Measurements from ENCODE around the gene NPPB. TPM values are rescaled to one million over a fixed set of nuclear protein-coding genes. Genes with fewer than 3 reads are reported as not detected.

The NPPB gene
- total RNA-seq, 1 donor from 2014 or later, result not detected

DNA sequence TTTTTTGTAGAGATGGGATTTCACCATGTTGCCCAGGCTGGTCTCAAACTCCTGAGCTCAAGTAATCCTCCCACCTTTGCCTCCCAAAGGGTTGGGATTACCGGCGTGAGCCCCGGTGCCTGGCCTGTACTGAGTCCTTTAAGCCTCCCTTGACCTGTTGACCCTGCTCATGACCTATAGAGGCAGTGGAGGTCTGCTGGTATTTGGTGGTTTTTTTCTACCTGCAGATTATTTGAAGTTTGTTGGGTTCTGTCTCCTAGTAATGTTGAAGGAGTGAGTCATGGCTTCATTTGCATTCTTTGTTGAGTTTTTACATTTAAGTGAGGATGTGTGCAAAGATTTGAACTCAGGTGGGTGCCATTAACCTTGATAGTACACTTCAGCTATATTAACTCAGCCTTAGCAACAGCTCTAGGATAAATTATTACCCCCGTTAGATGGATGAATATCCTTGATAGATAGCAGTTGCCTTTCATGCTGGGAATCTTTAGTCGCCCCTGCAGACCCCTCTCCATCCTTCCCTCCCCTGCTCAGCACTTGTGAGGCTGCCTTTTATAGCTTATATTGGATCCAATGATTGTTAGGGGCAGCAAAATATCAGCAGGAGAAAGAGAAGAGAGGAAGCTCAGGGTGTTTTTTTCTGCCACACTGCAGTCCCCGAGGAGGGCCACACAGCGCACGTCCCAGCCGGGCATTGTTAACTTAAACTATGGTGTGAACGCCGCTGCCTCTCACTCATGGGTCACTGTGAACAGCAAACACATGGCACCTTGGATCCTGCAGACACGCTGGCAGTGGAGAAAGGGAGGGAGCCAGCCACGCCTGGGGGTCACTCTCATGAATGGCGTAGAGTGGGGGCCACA is 14.9 kb upstream of the NPPB start:
- POLR2A ChIA-PET, result no interaction called here
- Mint-ChIP-seq H3K27me3 (peaks cover 18% of the 10 kb centered on the region), H3K27ac (no peak overlapping the region), H3K9me3 (no peaks in the 10 kb centered on the region), H3K4me3 (no peak overlapping the region), H3K4me1 (no peaks in the 10 kb centered on the region), H3K36me3 (ENCODE audit: low read depth) (no peaks in the 10 kb centered on the region)
- no peak for ATAC-seq (ENCODE audit: low read depth)
- intact Hi-C loops (cut with micrococcal nuclease), result no loop called here
- CTCF ChIA-PET, result no interaction called here
- no peak for DNase-seq
- TF ChIP-seq, protein P1, sequence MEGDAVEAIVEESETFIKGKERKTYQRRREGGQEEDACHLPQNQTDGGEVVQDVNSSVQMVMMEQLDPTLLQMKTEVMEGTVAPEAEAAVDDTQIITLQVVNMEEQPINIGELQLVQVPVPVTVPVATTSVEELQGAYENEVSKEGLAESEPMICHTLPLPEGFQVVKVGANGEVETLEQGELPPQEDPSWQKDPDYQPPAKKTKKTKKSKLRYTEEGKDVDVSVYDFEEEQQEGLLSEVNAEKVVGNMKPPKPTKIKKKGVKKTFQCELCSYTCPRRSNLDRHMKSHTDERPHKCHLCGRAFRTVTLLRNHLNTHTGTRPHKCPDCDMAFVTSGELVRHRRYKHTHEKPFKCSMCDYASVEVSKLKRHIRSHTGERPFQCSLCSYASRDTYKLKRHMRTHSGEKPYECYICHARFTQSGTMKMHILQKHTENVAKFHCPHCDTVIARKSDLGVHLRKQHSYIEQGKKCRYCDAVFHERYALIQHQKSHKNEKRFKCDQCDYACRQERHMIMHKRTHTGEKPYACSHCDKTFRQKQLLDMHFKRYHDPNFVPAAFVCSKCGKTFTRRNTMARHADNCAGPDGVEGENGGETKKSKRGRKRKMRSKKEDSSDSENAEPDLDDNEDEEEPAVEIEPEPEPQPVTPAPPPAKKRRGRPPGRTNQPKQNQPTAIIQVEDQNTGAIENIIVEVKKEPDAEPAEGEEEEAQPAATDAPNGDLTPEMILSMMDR (IDR thresholded peaks at IDR 0.05), result no peak

DNA sequence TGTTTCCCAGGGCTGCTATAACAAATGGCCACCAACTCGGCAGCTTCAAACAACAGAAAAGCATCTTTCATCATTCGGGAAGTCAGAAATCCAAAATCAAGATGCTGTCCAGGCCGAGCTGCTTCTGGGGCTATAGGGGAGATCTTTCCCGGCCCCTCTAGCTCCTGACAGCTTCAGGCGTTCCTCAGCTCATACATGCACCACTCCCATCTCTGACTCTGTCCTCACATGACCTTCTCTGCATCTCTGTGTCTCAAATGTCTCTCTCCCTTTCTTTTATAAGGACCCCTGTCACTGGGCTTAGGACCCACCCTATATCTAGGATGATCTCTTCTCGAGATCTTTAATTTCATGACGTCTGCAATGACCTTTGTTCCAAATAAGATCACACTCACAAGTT is 13.8 kb upstream of the NPPB start:
- Mint-ChIP-seq H3K36me3 (ENCODE audit: low read depth) (no peaks in the 10 kb centered on the region), H3K9me3 (no peaks in the 10 kb centered on the region), H3K27ac (no peak overlapping the region), H3K27me3 (peaks cover 20% of the 10 kb centered on the region), H3K4me1 (no peaks in the 10 kb centered on the region), H3K4me3 (no peak overlapping the region)
- ATAC-seq (ENCODE audit: low read depth) (no peak), DNase-seq (no peak)
- intact Hi-C loops (cut with micrococcal nuclease), result no loop called here
- TF ChIP-seq, protein P1 (IDR thresholded peaks at IDR 0.05), result no peak
- ChIA-PET CTCF (no interaction called here), POLR2A (interaction anchor here (0.9 kb wide), 1 partner anchor 38 kb away, joined by 5 read pairs; no protein-coding TSS in a partner anchor)

DNA sequence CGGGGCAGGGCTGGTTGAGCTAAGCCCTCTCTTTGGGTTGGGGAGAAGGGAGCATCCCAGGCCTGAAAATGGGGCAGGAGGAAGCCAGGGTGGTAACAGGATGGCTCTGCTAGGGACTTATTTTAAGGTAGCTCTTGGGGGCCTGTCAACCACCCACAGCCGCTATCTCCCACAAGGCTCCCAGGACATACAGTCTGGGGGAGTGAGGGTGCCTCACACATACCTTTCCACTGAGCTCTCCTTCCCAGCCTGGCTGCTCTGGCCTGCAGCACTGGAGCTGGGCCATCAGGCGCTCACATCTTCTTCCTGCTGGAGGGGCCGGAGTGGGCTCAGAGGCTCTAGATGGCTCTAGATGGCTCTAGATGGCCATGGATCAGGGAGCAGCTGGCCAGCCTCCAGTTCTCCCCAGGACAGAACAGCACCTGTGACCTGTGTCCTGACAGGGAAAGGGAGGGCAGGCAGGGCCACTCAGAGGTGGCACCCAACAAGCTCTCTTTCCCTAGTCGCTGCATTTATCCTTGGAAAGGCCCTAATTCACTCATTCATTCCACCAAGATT is 11.0 kb upstream of the NPPB start:
- H3K4me3 Mint-ChIP-seq, result no peak overlapping the region

DNA sequence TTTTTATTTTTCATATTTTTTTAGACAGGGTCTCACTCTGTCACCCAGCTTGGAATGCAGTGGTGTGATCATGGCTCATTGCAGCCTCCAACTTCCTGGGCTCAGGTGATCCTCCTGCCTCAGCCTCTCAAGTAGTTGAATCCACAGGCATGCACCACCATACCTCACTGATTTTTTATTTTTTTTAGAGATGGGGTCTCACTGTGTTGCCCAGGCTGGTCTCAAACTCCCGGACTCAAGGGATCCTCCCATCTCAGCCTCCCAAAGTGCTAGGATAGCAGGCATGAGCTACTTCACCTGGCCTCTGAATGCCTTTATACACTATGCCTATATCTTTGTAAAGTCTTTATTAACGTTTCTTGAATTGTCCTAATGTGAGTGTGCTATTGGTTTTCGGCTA is 10.4 kb upstream of the NPPB start:
- Mint-ChIP-seq H3K9me3 (no peaks in the 10 kb centered on the region), H3K27ac (no peak overlapping the region), H3K4me3 (no peak overlapping the region), H3K27me3 (peaks cover 11% of the 10 kb centered on the region), H3K4me1 (no peaks in the 10 kb centered on the region), H3K36me3 (ENCODE audit: low read depth) (no peaks in the 10 kb centered on the region)
- intact Hi-C loops (cut with micrococcal nuclease), result no loop called here
- POLR2A ChIA-PET, result no interaction called here
- DNase-seq (no peak), ATAC-seq (ENCODE audit: low read depth) (no peak)
- CTCF ChIA-PET, result interaction anchor here (2.0 kb wide), 1 partner anchor 13 kb away, joined by 6 read pairs; no protein-coding TSS in a partner anchor
- TF ChIP-seq, protein P1 (IDR thresholded peaks at IDR 0.05), result no peak

More for the DNA sequence above, 11.0 kb upstream of the NPPB start:
- intact Hi-C loops (cut with micrococcal nuclease), result no loop called here
- H3K27me3 Mint-ChIP-seq, result peaks cover 11% of the 10 kb centered on the region
- no peak overlapping the region for H3K27ac Mint-ChIP-seq
- ChIA-PET CTCF (interaction anchor here (2.0 kb wide), 1 partner anchor 14 kb away, joined by 6 read pairs; no protein-coding TSS in a partner anchor), POLR2A (interaction anchor here (0.8 kb wide), 1 partner anchor 1654 kb away, joined by 3 read pairs; no protein-coding TSS in a partner anchor)
- H3K4me1 Mint-ChIP-seq, result no peaks in the 10 kb centered on the region
- H3K9me3 Mint-ChIP-seq, result no peaks in the 10 kb centered on the region
- ATAC-seq (ENCODE audit: low read depth) (no peak), DNase-seq (no peak)
- H3K36me3 Mint-ChIP-seq (ENCODE audit: low read depth), result no peaks in the 10 kb centered on the region
- TF ChIP-seq, protein P1 (IDR thresholded peaks at IDR 0.05), result no peak

DNA sequence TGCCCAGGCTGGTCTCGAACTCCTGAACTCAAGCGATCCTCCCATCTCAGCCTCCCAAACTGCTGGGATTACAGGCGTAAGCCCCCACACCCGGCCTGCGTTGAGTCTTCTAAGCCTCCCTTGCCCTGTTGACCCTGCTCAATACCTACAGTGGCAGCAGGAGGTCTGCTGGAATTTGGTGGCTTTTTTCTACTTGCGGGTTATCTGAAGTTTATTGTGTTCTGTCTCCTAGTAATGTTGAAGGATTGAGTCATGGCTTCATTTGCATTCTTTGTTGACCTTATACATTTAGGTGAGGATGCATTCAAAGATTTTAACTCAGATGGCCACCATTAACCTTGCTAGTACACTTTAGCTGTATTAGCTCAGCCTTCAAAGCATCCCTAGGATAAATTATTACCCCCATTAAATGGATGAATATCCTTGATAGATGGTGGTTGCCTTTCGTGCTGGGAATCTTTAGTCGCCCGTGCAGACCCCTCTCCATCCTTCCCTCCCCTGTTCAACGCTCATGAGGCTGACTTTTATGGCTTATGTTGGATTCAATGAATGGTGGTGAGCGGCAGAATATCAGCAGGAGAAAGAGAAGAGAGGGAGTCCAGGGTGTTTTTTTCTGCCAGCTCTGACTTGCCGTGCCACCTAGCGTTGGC is 9.7 kb upstream of the NPPB start:
- Mint-ChIP-seq H3K4me3 (no peak overlapping the region), H3K36me3 (ENCODE audit: low read depth) (no peaks in the 10 kb centered on the region), H3K27ac (no peak overlapping the region), H3K4me1 (no peaks in the 10 kb centered on the region), H3K27me3 (peaks cover 16% of the 10 kb centered on the region), H3K9me3 (no peaks in the 10 kb centered on the region)
- ChIA-PET CTCF (interaction anchor here (2.0 kb wide), 1 partner anchor 13 kb away, joined by 6 read pairs; no protein-coding TSS in a partner anchor), POLR2A (no interaction called here)
- TF ChIP-seq, protein P1 (IDR thresholded peaks at IDR 0.05), result no peak
- intact Hi-C loops (cut with micrococcal nuclease), result no loop called here
- ATAC-seq (ENCODE audit: low read depth) (no peak), DNase-seq (no peak)
